Stimulated activated CD4-positive, alpha-beta T cell treated with anti-CD3 and anti-CD28 coated beads, Interleukin-15, amount 100 ng/mL, for 24 hours (primary cell): ENCODE measurements around the gene SNAPIN.
"Not testable (repeated sequence)": the region's sequence is repeated elsewhere in the genome, so short reads cannot be mapped to it uniquely, and the experiment has no call there.

Source experiments
- DNase-seq: peaks from one replicate; pipeline ENCODE4 v3.0.0-alpha.2; 2020

SNAPIN gene

GRCh38 chr1:153627715-153628626, 30.5 kb upstream of the SNAPIN start, which contains the start of gene S100A1:
Gene S100A1 (plus strand): TSS chr1:153628434. CDS start chr1:153630522, 2,088 bp downstream.
- DNase-seq = no peak

DNA sequence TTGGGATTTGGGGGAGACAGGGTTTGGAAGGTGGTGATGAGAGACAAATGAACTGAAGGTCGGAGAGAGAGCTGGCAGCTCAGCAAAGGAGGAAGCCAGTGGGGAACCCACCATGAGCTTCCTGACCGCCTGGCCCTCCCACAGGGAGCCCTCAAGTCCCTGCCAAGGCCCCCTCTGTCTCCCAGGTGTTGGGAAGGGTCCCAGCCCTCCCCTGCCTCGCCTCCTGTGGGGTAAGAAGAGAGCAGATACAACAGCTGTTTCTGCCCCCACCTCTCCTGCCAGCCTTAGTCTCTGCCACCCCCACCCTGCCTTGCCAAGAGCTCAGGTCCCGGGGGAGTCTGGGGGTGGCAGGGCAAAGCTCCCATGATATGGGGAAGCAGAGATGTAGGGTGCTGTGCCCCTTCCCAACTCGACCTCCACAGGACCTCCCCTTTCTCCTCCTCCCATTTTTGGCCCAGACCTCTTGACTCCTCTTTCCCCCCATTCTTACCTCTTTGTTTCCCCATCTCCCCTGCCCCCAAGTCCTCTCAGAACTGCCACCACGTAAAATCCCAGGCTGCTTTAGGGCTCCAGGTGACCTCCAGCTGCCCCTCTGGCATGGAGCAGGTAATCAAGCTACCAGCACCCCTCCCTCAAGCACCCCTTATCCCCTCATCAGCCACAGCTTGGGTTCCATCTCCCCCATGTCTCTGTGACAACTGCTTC, 29.7 kb upstream of the SNAPIN start:
- no peak for DNase-seq

GRCh38 chr1:153629343-153629665, 29.2 kb upstream of the SNAPIN start:
- DNase-seq = no peak

- no peak for DNase-seq
Observed at GRCh38 chr1:153629971-153630370, 28.5 kb upstream of the SNAPIN start.

- DNase-seq = no peak
Observed at GRCh38 chr1:153630384-153630783, 28.1 kb upstream of the SNAPIN start.

GRCh38 chr1:153631047-153632022, 27.2 kb upstream of the SNAPIN start:
- DNase-seq = peak; percentile 30

- no peak for DNase-seq
Observed at GRCh38 chr1:153633161-153633753, 25.2 kb upstream of the SNAPIN start.

DNA sequence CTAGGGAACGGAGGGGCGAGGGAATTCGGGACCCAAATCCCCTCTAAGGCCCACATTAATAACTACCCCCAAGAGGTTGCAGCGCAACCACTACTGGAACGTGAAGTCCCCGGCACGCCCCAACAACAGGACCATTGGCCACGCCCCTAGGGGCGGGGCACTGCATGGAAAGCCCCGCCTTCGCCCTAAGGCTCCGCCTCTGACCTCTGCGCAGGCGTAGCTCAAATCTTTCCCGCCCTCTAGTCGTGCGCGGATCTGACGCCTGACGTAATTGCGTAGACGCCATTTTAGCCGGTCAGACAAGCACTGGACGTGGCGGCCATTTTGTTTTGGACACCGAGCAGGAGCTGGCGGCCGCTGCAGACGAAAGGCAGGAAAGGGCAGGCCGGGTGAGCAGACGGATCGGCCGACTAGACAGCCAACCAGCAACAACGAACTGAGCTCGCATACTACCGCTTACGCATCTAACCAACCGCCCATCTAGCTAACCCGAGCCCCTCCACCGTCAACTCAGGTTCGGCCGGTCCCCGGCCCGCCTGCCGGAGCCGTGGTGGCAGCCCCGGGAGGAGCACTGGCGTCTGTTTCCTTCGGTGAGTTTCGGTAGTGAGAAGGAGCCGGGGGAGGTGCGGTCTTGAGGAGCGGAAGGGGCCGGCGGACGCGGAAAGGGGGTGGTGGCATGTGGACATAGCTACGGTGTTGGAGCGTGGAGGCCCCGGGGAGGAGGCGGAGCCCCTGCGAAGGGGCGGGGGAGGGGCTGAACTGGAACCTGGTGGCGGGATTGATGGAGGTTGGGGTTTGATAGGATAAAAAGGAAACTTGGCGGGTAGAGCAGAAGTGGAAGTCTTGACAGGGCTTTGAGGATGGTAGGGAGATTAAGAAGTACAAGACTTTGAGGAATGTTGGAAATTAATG, 24.5 kb upstream of the SNAPIN start, which contains the start of gene CHTOP:
TSS of gene CHTOP (plus strand) at position 313 of the 912 bp plus-strand sequence. CDS start 2,523 bp downstream, outside the sequence.
- peak; percentile 97 for DNase-seq

- no peak for DNase-seq
Observed at GRCh38 chr1:153635872-153636271, 22.6 kb upstream of the SNAPIN start.

GRCh38 chr1:153636312-153636711, 22.2 kb upstream of the SNAPIN start:
- DNase-seq = no peak

GRCh38 chr1:153638261-153638660, 20.2 kb upstream of the SNAPIN start:
- DNase-seq = no peak

DNA sequence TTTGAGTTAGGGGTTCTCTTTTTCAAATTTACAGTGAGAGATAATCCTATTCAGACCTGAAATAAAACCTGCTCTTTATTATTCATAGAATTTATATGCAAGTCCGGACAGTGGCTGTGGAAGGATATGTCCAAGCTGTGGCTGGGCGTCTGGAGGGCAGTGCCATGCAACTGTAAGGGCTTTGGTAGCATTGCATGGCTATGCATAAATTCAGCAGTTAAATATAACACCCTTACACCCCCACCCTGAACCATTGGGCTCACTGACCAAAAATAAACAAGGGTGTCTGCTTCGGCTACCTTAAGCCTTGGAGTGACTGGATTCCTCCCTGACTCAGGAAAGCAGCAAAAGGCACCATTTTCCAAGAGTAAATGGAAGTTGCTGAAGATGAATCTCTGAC, 19.2 kb upstream of the SNAPIN start:
- no peak for DNase-seq

- not testable (repeated sequence) for DNase-seq
Observed at GRCh38 chr1:153640213-153640612, 18.3 kb upstream of the SNAPIN start.

GRCh38 chr1:153640861-153641260, 17.6 kb upstream of the SNAPIN start:
- DNase-seq = no peak

- no peak for DNase-seq
Observed at GRCh38 chr1:153642161-153642560, 16.3 kb upstream of the SNAPIN start.

DNA sequence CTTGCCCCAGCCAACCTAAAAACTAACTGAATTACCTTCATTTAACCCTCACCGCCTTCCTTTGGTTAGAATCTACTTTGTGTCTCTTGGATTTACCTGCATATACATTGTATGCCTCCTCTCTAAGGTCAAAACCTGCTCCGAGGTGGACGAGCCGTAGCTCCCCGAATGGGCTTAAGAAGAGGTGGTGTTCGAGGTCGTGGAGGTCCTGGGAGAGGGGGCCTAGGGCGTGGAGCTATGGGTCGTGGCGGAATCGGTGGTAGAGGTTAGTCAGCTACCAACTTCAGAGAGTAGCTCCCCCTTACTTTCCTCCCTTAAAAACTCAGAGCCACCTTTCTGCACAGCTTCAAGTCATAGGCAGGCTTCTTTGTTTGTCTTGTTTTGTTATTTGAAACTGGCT, 15.4 kb upstream of the SNAPIN start:
- no peak for DNase-seq

DNA sequence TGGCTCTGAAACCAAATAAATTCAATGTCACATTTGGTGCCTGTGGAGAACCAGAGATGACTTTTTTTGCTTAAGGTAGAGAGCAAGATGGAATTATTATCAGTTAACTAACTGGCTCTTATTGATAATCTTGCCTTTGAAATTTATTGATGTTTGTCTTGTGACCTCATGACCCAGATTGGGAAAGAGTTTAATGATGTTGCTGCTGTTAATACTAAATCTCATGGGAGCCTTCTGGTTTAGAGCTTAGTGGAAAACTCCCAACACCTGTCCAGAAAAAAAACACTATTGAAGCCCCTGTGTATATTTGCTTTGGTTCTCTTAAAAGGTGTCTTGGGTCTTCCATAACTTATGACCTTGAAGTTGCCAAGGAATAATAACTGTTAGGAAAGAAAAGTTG, 14.7 kb upstream of the SNAPIN start:
- DNase-seq = no peak

DNA sequence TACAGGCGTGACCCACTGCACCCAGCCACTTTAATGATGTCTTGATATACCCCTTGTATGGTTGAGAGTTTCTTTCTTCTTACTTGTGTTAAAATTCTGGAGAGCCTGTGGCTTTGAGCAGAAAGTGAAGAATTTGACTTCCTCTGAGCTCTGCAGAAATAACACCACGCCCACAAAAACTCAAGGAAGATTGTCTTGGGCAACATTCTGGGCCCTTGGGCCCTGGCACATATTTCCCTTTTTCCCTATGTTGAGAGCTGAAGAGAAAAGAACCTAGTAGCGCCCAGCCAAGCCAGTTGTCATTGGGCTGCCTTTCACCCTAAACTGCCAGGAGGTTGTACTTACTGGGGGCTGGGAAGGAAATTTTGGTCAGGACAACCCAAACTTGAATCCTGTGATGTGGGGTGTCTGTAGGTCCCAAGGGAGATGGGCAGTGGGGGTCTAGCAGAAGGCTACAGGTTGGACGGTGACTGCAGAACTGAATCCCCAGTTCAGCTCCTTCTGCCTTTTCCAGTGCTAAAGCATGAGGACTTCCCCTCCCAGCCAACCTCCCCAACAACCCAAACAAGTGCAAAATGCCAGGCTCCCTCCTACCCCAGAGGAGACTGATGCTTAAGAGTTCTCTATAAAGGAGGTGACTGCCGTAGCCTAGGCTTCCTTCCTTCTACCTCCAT, 11.7 kb upstream of the SNAPIN start:
- no peak for DNase-seq

GRCh38 chr1:153647346-153647714, 11.2 kb upstream of the SNAPIN start:
- no peak for DNase-seq

DNA sequence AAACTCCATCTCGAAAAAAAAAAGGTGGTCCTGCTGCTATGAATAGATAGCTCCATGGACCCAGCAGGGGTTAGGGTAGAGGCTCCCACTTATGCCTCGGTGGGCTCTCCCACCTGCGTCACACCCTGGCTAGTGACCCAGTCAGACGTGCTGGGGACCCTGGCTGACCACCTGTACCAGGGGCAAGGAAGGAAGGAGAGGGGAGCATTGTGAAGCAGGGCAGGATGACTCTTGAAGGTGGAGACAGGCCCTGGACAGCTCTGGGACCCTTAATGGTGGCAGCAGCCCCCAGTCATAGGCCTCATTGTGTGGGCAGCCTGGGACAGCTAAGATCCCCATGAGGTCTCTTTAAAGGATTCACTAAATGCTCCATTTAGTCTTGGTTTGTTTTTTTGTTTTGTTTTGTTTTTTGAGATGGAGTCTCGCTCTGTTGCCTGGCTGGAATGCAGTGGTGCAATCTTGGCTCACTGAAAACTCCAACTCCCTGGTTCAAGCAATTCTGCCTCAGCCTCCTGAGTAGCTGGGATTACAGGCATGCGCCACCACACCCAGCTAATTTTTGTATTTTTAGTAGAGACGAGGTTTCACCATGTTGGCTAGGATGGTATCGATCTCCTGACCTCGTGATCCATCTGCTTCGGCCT, 10.4 kb upstream of the SNAPIN start:
- no peak for DNase-seq
